SK-N-DZ (cell line): ENCODE measurements around the gene SLC6A6.
A peak's percentile ranks its signal among the peaks of the same experiment; 100 is the strongest.
"Not testable (repeated sequence)": the region's sequence is repeated elsewhere in the genome, so short reads cannot be mapped to it uniquely, and the experiment has no call there.

Experiments
- DNase-seq: peaks from one replicate; pipeline ENCODE4 v3.0.0-alpha.2; 2015; ENCODE audit warnings: low spot score

Gene SLC6A6

DNA sequence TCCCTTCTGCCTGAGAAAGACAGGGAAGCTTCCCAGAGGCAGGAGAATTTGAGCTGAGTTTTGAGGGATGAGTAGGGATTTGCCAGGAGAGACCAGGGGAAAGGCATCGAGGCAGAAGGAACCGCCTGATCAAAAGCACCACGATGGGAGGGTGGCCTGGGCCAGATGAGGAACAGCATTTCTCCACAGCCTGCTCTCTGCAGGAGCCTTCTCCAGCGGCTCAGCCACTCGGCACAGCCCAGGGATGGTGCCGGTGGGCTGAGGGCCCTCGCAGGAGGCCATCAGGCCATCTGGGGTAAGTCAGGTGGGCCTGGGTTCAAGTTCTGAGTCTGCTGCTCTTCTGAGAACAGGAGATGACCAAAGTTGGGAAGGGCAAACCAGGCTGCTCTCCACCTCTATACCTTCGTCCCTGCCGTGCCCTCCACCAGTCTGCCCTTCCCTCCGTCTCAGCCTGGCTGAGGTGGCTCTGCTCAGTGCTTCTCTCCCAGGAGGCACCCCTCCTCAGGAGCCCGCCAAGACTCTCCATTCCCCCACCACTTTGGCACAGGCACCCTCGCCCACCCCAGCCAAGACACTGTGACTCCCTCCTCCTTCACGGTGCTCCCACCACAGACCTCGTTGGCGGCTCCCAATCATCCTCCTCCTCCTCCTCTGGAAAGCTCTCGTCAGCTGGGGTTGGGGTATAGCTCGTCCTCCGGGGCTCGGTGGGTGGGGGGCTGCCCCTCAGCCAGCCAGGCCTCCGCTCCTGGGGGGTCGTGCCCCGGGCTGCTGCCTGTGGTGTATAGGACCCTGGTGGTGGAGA lies 102.8 kb downstream of the SLC6A6 start:
- no peak for DNase-seq

GRCh38 chr3:14505803-14506500 lies 103.5 kb downstream of the SLC6A6 start:
- no peak for DNase-seq

- no peak for DNase-seq
Measured at GRCh38 chr3:14506626-14507304, 104.4 kb downstream of the SLC6A6 start.

DNA sequence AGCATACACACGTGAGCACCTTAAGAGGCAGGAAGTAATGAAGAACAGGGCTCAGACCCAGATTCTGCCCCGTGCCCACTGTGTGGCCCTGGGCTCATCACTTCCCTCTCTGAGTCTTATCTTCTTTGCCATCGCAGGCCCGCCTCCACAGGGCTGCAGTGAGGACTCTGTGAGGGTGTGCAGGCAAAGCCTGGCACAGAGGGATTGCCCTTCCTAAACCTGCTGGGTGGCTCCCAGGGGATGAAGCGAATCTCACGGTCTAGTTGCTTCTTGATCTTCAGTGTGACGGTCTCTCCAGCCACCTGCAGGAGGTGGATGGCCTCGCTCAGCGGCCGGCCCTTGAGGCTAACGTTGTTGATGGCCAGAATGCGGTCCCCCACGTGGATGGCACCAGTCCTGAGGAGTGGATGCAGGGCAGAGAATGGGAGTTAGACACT lies 104.9 kb downstream of the SLC6A6 start:
- DNase-seq, result no peak

- no peak for DNase-seq
Measured at GRCh38 chr3:14507757-14508504, 105.5 kb downstream of the SLC6A6 start.

GRCh38 chr3:14508505-14508819 lies 106.1 kb downstream of the SLC6A6 start:
- DNase-seq, result no peak

DNA sequence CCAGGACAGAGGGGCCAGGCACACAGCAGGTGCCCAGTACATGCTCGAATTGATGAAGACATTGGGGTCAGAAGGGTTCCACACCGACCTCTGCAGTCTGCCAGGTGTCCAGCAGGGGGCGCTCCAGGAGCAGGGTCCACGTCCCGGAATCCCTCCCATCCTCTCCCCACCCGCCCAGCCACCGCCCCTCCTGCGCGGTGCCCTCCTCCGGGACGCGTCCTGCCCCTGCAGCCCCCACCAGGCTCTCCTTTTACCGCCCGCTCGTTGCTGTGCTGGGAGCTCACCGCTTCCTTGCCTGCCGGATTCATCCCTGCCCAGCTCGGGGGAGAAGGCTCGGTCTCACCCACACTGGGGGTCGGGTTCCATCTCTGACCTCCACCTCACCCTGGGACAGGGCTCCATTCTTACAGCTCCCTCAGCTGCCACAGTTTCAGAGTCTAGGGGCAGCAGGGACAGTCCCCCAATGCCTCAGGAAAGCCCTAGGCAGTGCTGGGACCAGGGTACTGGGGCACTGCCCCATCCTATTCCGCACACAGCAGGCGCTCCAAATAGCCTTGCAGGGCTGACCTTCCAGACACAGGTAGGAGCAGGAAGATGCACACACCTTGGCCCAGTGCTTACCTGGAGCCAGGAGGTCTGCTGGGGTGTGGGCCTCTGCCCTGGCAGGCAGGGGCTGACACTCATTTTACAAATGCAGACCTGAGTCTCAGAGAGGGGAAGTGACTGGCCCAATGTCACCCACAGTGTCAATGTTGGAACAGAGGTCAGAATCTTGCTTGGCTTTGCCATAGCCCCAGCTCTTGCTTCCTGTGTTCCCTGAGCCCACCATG lies 106.8 kb downstream of the SLC6A6 start:
- peak; percentile 60 for DNase-seq

GRCh38 chr3:14509796-14510100 lies 107.3 kb downstream of the SLC6A6 start:
- DNase-seq, result no peak

DNA sequence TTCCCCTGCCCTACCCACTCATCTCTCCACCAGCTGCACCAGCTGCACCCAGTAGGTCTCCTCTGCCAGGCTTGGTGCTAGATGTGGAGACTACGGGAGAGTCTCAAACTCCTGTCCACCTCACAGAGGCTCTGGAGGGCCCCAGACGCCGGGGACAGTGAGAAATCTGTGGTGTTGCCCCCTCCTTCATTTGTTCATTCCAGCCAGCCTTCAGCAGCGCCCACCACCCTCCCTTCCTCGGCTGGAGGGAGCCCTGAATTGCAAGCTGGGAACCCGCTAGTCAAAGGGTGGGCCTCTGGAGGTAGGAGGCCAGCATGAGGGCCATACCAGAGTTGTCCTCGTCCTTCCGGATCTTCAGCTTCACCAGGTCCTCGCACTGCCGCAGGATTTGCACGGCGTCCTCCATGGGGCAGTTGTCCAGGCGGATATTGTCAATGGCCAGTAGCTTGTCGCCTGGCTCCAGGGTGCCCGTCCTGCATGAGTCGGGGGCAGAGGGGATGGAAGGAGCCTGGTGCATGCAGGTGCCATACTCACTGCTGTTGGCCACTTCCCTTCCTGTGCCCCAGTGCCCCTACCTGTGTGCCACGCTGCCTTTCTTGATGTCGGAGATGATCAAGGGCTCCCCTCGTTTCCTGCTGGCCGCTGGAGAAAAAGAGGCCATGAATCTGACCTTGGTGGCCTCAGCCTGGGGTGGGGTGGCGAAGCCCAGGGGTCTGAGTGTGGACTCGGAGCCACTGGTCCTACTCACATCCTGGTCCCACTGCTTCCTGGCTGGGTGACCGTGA lies 108.6 kb downstream of the SLC6A6 start:
- DNase-seq, result no peak

GRCh38 chr3:14511623-14512280 lies 109.3 kb downstream of the SLC6A6 start:
- no peak for DNase-seq

DNA sequence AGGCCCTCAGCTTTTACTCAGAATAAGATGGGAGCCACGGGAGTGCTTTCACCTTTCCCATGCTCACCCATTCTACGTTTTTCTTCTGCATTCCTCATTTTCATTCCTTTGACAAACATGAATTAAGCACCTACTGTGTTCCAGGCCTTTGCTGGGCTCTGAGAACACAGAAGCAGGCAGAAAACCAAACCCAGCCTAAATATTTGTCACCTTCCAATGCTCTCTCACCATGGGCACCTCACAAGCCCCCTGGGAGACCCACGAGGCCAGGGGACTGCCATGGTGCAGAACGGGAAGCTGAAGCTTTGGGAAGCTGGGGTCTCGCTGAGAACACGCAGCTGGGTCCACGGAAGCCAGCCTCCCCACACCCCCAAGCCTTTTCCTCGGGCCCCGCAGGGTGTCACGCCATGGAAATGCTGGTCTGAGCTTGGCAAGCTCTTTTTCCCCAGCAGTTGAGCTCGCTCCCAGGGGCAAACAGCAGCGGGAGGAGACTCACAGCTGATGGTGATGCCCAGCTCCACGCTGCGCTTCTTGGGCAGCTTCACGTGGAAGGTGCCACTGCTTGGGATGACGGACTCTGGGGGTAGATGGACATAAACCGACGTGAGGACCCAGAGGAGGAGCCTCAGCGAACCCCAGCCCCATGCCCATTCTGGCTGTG lies 110.0 kb downstream of the SLC6A6 start:
- DNase-seq, result no peak

DNA sequence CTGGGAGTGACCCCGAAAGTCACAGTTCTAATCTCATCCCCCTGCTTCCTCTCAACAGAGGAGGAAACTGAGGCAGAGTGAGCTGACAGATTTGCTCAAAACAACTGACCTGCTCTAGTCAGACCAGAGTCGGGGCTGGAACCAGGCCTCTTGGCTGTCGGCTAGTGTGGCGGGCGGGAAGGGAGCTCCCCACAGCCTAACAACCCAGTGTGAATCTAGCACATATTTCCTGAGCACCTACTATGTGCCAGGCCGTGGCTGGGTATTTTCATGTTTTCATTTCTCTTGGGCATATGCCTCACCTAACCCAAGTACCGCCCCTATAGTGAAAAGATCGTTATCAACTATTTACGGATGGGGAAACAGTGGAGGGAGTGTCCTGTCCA lies 110.5 kb downstream of the SLC6A6 start:
- no peak for DNase-seq

DNA sequence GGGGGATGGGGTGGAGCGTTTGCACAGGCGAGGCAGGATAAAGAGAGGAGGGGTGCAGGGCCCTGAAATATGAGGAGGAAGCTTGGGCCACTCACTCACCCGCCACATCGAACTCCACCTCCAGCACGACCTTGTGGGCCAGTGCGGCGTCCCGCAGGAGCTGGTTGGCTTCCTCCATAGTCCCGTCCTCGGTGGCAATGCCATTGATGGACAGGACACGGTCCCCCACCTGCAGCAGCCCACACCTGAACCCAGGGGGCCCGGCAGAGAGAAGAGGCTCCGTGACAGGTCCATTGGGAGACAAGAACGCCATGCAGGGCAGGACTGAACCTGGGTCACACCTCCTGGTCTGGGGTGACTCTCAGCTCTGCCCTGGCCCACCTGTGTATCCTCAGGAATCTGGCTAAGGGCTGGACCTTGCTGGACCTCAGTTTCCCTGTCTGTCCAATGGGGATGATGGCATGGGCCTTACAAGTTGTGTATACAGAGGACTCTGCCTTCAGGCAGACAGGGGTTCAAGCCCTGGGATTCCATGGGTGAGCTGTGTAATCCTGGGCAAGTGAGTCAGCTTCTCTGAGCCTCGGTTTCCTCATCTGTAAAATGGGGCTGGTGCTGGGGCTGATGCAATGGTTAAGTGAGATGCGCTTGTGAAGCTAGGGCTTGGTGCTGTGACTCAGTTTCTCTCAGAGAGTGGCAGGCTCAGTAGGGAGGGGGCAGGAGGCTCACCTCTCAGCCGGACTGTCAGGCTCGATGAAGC lies 111.3 kb downstream of the SLC6A6 start:
- no peak for DNase-seq

- no peak for DNase-seq
Measured at GRCh38 chr3:14514323-14514720, 111.9 kb downstream of the SLC6A6 start.

DNA sequence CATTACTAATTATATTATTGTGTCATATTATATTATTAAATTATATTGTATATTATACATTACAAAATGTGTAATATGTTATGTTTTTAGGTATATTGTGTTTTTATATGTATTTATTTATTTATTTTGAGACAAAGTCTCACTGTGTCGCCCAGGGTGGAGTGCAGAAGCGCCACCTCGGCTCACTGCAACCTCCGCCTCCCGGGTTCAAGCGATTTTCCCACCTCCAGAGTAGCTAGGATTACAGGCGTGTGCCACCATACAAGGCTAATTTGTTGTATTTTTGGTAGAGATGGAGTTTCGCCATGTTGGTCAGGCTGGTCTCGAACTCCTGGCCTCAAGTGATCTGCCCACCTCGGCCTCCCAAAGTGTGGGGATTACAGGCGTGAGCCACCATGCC lies 113.1 kb downstream of the SLC6A6 start:
- not testable (repeated sequence) for DNase-seq

DNA sequence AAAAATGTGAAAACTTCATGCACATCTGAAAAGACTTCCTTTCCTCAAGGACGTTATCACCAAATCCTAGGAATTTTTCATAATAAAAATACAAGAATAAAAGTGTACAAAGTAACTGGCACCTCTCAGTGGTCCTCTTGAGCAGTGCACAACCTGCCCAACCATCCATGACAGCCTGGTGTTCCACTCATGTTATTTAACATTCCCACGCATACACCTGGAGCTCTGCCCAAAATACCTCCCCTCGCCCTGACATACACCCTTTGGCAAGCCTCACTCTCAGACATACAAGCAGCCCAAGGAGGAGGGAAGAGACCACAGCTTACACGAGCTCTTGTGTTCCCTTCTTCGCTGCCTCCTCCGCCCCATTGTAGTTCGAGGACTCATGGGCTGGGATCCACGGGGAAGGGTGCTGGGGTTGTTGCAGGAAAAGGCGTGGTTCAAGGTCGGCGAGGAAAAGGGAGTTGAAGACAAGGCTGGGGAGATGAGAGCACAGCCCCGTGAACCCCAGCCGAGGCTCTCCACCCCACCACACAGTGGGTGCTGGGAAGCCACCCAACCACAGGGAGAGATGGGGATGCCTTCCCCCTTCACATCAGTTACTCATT lies 114.4 kb downstream of the SLC6A6 start:
- no peak for DNase-seq

DNA sequence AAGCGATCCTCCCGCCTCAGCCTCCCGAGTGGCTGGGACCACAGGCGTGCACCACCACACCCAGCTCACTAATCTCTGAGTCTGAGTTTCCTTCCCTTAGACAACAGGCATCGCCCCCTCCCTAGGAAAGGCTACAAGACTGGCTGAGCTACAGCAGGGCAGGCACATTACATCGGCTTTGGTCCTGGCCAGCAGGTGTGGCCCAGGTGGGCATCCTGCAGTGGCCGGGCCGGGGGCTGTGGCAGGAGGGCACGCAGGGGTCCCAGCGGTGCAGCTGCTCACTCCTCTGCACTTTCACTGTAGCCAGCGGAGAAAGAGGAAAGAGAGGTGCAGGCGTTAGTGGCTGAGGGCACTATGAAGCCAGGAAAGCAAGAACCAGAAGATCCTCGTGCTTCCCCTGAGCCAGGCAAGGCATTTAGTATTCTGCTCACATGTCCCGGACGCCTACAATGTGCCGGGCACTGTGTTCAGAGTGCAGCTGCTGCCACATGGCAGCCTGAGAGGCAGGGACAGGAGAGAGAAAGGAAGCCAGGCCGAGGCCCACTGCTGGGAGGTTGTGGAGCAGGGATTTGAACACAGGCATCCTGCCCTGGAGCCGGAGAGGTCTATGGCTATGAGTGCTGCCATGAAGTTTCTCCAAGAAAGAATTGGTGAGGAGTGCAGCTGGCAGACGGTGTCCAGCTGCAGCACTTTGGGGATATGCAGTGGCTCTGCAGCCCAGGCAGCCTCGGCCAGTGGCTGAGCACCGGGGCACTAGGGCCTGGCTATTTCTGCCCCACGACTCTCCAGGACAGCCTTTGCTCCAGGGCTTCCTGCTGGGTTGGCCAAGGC lies 115.4 kb downstream of the SLC6A6 start:
- DNase-seq, result no peak
